Astrocyte of the cerebellum (primary cell): ENCODE results near the gene ITGAX.

Source experiments
- DNase-seq: peaks from one replicate; pipeline ENCODE4 v3.0.0-alpha.2; 2011; ENCODE audit warnings: low read depth
- H3K4me3 ChIP-seq: 2 replicates; pipeline ENCODE4 v1.5.1; 2011; ENCODE audit warnings: mild to moderate bottlenecking, low read depth, low read length, moderate library complexity
- in situ Hi-C: cut with HindIII; loops from 2 replicates; pipeline ENCODE4 v1.10.0; 2017; ENCODE audit warnings: low sequenced_read_pairs
- TF ChIP-seq, protein P1 (sequence below): IDR thresholded peaks from 2 replicates; pipeline ENCODE4 v1.5.1; 2012; ENCODE audit warnings: low read length, low read depth, moderate library complexity, mild to moderate bottlenecking; ENCODE audit errors: missing control alignments

ITGAX gene

DNA sequence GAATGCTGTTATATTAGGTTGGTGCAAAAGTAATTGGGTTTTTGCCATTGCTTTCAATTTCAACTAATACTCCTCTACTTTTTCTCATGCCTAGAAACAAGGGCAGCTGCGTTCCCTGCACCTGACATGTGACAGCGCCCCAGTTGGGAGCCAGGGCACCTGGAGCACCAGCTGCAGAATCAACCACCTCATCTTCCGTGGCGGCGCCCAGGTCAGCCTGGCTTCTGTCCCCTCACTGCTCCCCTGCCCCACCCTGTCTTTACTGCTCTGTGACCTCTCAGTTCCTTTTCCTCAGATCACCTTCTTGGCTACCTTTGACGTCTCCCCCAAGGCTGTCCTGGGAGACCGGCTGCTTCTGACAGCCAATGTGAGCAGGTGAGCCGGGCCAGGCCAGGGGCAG is 21.7 kb downstream of the ITGAX start:
- in situ Hi-C loops = no loop called here
- TF ChIP-seq, protein P1, sequence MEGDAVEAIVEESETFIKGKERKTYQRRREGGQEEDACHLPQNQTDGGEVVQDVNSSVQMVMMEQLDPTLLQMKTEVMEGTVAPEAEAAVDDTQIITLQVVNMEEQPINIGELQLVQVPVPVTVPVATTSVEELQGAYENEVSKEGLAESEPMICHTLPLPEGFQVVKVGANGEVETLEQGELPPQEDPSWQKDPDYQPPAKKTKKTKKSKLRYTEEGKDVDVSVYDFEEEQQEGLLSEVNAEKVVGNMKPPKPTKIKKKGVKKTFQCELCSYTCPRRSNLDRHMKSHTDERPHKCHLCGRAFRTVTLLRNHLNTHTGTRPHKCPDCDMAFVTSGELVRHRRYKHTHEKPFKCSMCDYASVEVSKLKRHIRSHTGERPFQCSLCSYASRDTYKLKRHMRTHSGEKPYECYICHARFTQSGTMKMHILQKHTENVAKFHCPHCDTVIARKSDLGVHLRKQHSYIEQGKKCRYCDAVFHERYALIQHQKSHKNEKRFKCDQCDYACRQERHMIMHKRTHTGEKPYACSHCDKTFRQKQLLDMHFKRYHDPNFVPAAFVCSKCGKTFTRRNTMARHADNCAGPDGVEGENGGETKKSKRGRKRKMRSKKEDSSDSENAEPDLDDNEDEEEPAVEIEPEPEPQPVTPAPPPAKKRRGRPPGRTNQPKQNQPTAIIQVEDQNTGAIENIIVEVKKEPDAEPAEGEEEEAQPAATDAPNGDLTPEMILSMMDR = no peak
- DNase-seq = no peak
- H3K4me3 ChIP-seq = no peak overlapping the region

- in situ Hi-C loops = no loop called here
- TF ChIP-seq, protein P1 = no peak
- no peak overlapping the region for H3K4me3 ChIP-seq
- no peak for DNase-seq
Observed at GRCh38 chr16:31377210-31377903, 22.4 kb downstream of the ITGAX start.

- no peak overlapping the region for H3K4me3 ChIP-seq
- TF ChIP-seq, protein P1 = no peak
- in situ Hi-C loops = no loop called here
- no peak for DNase-seq
Observed at GRCh38 chr16:31380201-31380600, 25.2 kb downstream of the ITGAX start.

DNA sequence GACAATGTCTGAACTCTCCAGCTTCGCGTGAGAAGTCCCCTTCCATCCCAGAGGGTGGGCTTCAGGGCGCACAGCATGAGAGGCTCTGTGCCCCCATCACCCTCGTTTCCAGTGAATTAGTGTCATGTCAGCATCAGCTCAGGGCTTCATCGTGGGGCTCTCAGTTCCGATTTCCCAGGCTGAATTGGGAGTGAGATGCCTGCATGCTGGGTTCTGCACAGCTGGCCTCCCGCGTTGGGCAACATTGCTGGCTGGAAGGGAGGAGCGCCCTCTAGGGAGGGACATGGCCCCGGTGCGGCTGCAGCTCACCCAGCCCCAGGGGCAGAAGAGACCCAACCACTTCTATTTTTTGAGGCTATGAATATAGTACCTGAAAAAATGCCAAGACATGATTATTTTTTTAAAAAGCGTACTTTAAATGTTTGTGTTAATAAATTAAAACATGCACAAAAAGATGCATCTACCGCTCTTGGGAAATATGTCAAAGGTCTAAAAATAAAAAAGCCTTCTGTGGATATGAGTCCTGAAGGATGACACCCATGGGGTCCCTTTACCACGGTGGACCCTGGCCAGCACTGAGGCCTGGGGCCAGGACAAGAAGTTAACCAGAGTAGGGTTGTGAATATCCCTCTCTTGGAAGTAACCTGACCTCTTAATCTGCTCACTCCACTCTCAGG is 27.6 kb downstream of the ITGAX start:
- in situ Hi-C loops = no loop called here
- TF ChIP-seq, protein P1 = peak; percentile 35
- DNase-seq = no peak
- H3K4me3 ChIP-seq = no peak overlapping the region

DNA sequence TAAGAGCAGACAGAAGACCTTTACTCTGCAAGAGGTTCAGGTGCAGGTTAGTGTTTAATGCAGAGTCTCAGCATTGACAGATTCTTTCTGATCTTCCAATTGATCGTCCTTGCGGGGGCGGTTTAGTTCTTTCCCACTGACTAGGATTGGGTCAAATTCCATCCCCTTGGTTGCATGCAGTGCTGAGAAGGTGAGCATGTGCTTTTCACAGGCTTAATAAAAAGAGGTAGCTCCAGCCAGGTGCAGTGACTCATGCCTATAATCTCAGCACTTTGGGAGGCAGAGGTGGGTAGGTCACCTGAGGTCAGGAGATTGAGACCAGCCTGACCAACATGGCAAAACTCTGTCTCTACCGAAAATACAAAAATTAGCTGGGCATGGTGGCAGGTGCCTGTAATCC is 30.7 kb downstream of the ITGAX start:
- H3K4me3 ChIP-seq = no peak overlapping the region
- DNase-seq = no peak
- in situ Hi-C loops = no loop called here
- TF ChIP-seq, protein P1 = no peak

GRCh38 chr16:31386157-31386984 is 31.4 kb downstream of the ITGAX start:
- no peak for DNase-seq
- no peak overlapping the region for H3K4me3 ChIP-seq
- in situ Hi-C loops = no loop called here
- TF ChIP-seq, protein P1 = no peak
